Stimulated activated CD4-positive, alpha-beta T cell treated with anti-CD3 and anti-CD28 coated beads, Interleukin-15, amount 100 ng/mL, for 1 hour (primary cell): ENCODE measurements around the gene TGFB1.
"Not testable (repeated sequence)": the region's sequence is repeated elsewhere in the genome, so short reads cannot be mapped to it uniquely, and the experiment has no call there.

ENCODE experiments used
- DNase-seq, 2 donors: peaks; one replicate each; pipeline ENCODE4 v3.0.0-alpha.2; 2020; ENCODE audit warnings: low read depth in 1 of 2, low spot score in 1 of 2

TGFB1 gene

DNA sequence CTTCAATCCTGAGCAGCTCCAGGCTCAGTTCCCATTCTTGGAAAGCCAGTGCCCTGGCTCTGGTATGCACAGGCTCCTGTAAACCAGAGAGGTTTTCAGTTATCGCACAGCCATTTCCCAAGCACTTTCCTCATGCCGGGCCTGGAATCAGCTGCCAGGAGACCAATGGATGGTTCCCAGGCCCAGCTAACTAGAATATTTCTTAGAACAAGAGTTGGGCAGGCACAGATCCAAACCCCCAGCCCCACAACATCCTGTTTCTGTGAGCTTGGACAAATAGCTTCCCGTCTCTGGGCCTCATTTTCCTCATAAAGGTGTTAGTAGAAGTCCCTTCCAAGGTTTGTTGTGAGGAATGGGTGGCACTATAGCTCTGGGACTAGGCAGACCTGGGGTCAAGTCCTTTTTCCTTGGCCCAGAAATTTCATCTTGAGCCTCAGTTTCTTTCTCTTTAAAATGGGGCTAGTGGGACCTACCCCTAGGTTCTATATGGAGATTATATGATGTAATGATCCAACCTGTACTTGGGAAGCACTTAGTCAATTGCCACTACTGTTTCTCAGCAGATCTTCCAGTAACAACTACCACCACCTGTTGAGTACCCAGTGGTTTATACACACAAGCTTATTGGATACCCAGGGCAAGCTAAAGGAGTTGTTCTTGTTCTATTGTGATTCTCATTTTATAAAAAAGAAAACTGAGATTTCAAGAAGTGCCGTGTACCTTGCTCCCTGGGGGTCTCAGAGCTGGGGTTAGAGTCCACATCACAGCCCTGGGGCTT, 48.8 kb downstream of the TGFB1 start:
- no peak for DNase-seq

DNA sequence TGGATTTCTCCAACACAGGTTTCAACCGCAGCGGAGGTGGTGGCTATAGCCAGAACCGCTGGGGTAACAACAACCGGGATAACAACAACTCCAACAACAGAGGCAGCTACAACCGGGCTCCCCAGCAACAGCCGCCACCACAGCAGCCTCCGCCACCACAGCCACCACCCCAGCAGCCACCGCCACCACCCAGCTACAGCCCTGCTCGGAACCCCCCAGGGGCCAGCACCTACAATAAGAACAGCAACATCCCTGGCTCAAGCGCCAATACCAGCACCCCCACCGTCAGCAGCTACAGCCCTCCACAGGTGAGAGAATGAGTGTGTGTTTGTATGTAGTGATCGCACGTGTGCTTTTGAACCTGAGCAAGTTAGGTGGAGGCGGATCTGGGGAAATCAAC, 49.8 kb downstream of the TGFB1 start:
- no peak for DNase-seq

- peak; percentile 32 to 48 for DNase-seq
These were observed 50.9 kb downstream of the TGFB1 start for GRCh38 chr19:41302624-41303351.

DNA sequence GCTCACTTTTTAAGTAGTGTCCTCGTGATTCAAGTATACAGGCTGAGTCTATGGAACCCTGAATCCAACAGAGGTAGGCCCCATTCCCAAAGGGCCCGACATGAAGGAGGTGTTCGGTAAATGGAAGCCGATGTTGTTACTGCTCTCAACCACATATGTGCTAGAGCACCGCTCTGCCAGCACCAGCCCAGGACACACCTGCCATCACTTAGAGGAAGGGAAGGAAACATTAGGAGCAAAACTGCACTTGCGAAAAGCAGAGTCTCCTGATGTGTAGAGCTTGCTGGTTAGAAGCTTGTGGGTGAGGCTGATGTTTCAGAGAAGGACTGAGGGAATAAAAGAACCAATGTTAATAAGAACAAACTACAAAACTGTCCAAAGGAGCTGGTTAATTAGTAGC, 53.2 kb downstream of the TGFB1 start:
- no peak for DNase-seq

GRCh38 chr19:41299755-41300089, 54.0 kb downstream of the TGFB1 start:
- DNase-seq, result no peak

DNA sequence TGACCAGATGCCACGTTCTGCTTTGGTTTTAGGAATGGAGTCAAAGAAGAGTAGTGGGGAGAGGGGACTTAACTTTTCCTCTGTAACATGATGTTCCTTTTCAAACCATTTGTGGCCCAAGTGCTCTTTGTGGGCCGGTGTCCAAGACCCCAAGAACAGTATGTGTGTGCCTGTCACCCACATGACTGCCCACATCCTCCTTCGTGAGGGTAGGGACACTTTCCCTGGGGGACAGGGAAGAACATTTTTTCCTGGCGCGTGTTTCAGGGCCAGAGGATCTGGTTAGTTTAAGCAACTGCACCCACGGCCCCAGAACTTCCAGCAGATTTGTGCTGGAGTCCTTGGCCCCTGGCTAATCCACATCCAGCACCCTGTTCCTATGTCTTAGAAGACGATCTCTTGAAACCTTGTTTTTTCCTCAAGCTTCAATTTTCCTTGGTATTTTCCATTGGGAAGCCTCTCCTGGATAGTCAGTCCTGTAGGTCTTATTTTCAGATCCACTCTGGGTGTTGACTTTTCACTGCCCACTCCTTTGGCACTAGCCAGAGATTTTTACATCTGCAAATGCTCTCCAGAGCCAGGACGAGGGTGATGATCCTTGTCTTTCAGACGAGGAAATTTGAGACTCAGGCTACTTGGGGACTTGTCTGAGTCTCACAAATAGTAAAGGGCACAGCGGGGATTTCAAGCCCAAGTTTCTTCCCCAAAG, 54.5 kb downstream of the TGFB1 start:
- DNase-seq, result no peak

DNA sequence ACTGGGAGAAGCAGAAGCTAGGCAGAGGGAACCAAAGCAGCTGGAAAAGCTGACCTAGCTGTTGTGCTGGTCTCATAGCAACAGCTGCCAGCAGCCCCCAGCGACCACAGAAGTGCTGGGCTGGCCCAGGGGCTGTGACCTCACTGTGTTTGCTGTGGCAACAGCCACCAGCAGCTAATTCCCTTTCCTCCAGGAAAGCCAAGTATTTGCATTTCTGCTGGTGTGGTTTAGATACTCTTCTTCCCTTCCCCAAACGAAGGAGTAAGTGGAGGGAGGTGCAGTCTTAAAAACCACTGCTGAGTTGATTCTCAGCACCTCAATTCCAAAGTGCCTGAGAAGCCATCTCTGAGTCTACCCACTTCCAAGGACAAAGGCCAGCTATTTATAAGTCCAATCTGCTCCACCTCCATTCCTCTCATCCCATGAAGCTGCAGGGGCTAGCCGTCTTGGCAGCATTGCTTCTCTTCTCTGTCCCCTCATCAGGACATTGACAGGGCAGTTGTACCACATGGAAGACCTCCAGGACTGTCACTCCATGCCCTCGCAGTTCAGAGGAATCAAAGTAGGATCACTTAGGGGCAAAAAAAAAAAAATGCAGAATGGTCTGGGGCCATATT, 55.3 kb downstream of the TGFB1 start:
- no peak for DNase-seq

DNA sequence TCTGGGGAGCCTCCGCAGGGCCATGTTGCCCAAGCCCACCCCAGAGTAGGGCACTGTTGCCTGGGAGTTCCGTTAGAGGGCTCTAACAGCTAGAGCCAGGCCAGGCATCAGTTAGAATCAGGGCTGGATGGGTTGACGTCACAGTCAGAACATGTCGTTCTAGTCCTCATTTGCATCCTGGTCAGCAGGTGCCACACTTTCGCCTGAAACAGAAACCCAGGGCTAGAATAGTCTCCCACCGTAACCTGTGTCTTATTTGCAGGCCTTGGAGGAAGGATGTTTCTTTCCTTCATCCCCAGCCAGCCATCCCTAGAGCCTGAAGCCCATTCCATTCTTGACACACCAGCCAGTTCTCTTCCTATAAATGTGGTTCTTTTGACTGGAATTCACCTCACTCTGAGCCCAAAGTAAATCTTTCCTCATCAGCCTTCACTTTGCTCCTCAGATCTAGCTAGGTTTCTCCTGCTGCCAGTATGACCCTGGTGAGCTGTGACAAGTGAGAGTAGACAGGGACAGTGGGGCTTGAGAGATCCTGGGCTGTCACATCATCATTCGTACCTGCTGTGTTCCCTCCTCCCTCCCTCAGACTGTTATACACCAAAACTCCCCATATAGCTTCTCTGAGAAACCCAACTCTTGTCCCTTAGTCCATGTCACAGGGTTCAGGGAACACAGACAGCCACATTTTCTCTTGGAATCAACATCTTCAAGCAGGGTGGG, 55.9 kb downstream of the TGFB1 start:
- no peak for DNase-seq

DNA sequence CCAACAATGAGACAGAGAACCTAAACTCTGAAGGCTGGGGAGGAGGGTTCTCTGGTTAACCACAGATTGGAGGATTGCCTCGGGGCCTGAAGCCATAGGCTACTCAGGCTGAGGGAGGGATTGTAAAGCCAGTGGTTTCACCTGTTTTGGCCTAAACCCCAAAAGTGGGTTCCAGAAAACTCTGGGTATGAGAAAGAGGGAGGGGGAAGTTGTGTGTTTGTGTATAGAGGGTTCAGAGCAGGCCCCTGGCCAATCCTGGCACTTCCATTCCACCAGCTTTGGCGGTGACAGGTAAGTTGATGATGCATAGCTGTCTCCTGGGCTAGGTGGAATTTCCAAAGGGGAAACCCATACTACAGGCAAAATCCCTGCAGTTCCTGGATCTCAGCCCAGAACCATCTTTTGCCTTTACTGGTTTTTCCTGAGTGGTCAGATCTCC, 57.3 kb downstream of the TGFB1 start:
- no peak for DNase-seq

DNA sequence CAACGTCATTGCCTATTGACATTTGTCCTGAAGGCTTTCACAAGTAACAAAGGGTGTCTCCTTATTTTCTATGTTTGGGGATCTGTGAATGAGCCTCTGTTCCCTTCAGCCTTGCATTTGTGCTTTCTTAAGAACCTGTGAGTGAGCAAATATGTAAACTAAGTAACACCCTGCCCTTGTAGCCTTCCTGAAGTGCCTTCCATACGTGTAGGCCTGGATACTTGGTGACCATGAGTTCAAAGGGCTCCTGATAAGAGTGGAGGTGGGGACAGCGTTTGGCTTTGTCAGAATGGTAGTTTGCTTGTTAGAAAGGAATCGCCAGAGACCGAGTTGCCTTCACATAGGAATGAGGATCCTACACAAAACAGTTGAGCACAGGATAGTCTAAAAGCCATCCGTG, 58.2 kb downstream of the TGFB1 start:
- DNase-seq, result no peak

DNA sequence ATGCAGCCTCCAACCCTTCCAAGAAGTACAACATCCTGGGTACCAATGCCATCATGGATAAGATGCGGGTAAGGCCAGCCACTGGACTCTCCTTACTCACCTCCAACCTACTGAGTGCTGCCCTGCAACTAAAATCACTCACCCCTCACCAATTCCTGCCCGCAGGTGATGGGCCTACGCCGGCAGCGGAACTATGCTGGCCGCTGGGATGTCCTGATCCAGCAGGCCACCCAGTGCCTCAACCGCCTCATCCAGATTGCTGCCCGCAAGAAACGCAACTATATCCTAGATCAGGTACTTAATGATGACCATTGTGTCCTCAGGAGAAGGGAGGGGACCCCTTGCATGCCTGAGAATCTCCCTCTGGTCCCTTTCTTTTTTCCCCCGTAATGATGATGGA, 59.3 kb downstream of the TGFB1 start:
- DNase-seq, result no peak

DNA sequence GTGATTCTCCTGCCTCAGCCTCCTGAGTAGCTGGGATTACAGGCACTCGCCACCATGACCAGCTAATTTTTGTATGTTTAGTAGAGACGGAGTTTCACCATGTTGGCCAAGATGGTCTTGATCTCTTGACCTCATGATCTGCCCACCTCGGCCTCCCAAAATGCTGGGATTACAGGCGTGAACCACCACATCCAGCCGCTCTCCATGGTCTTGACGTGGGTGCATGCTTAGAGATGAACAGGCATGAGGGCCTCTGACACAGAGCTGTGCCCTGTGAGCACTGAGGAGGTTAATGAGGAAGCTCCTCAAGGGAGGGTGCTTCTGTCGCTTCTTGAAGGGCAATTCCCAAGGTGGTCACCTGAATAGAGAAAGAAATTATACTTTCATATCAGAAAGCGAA, 63.9 kb downstream of the TGFB1 start:
- not testable (repeated sequence) for DNase-seq

DNA sequence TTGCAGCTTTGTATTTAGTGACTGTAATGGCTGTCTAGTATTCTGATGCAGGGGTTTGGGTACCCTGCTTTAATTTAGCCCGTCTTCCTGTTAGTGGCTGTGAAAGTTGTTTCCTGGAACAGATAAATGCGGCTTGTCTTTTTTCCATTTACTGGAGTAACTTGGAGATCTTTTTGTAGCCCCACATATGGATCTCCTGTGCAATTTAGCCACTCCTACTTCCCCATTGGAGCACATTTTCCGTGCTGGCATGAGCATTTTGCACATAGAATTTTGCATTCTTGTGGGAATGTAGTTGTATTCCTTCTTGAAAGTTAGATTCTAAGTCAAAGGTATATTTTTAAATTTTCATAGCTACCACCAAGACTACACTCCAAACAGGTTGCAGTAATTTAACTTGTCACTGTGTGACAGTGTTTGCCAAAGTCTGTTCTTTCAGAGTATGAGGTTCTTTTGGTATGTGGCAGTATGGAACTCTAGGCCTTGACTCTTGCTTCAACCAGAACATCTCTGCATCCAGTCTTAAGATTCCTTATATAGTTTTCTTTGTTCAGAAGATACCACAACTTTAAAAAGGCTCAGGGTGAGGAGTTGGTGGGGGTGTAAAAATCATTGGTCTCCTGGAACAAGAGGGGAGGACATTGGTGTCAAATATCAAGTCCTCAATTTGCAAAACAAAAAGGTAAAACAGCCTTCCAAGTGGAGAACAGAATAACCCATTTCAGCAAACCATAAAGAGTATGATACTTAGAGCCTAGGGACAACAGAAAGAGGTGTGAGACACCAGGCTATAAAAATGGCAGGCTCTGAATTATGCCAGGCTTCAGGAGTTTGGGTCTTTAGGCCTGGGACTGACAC, 64.8 kb downstream of the TGFB1 start:
- no peak for DNase-seq
